Keratinocyte (primary cell): ENCODE results near the gene CRYGS. TPM values are rescaled to one million over a fixed set of nuclear protein-coding genes. Genes with fewer than 3 reads are reported as not detected.
A peak's percentile ranks its signal among the peaks of the same experiment; 100 is the strongest.

Experiments
- DNase-seq: peaks from one replicate; pipeline ENCODE4 v3.0.0-alpha.2; 2011; ENCODE audit warnings: low read depth, missing footprints, low spot score
- FAIRE-seq: peaks from 2 replicates; lab custom pipeline; 2011; peaks lifted over from hg19 to GRCh38; lab: Jason Lieb, UNC
- H2AFZ ChIP-seq: 2 replicates; pipeline ENCODE4 v1.6.0; 2012; ENCODE audit warnings: low read length, control low read depth, inconsistent platforms; ENCODE audit not compliant: control insufficient read depth
- H3K27ac ChIP-seq: 2 replicates; pipeline ENCODE4 v1.5.1; 2011; ENCODE audit warnings: low read length; ENCODE audit not compliant: control insufficient read depth, insufficient read depth
- H3K27me3 ChIP-seq: 3 replicates; pipeline ENCODE4 v1.6.0; 2011; ENCODE audit warnings: low read length; ENCODE audit not compliant: control insufficient read depth, insufficient read depth; ENCODE audit errors: extremely low read depth
- H3K36me3 ChIP-seq, 2 experiments: 2 replicates in 1 of 2; 3 replicates in 1 of 2; pipeline ENCODE4 v1.5.1; 2011; ENCODE audit warnings: low read length in 2 of 2, mild to moderate bottlenecking in 1 of 2; ENCODE audit not compliant: control insufficient read depth in 2 of 2, insufficient read depth in 2 of 2; ENCODE audit errors: extremely low read depth in 1 of 2
- H3K4me1 ChIP-seq: 3 replicates; pipeline ENCODE4 v1.5.1; 2011; ENCODE audit warnings: low read length; ENCODE audit not compliant: control insufficient read depth, insufficient read depth; ENCODE audit errors: extremely low read depth
- H3K4me2 ChIP-seq: 3 replicates; pipeline ENCODE4 v1.6.0; 2011; ENCODE audit warnings: low read depth, low read length; ENCODE audit not compliant: control insufficient read depth, insufficient read depth; ENCODE audit errors: extremely low read depth
- H3K4me3 ChIP-seq, 3 experiments: fragments of 200-600 bp in 1 of 3; sonication (generic) in 1 of 3; 2 replicates in 2 of 3; 3 replicates in 1 of 3; pipeline ENCODE4 v1.5.1; 2011 to 2016; ENCODE audit warnings: low read length in 3 of 3, mild to moderate bottlenecking in 3 of 3, control low read depth in 2 of 3, inconsistent platforms in 1 of 3, low read depth in 1 of 3, mixed read lengths in 1 of 3, mixed run types in 1 of 3, moderate library complexity in 1 of 3; ENCODE audit not compliant: control insufficient read depth in 2 of 3, insufficient read depth in 2 of 3; ENCODE audit errors: extremely low read depth in 1 of 3
- H3K79me2 ChIP-seq: 2 replicates; pipeline ENCODE4 v1.6.0; 2012; ENCODE audit warnings: low read length; ENCODE audit not compliant: control insufficient read depth, insufficient read depth
- H3K9ac ChIP-seq: 3 replicates; pipeline ENCODE4 v1.6.0; 2011; ENCODE audit warnings: low read length; ENCODE audit not compliant: control insufficient read depth, insufficient read depth; ENCODE audit errors: extremely low read depth
- H3K9me1 ChIP-seq: 3 replicates; pipeline ENCODE4 v1.6.0; 2011; ENCODE audit warnings: low read length; ENCODE audit not compliant: control insufficient read depth, insufficient read depth; ENCODE audit errors: extremely low read depth
- H3K9me3 ChIP-seq: 2 replicates; pipeline ENCODE4 v1.5.1; 2012; ENCODE audit warnings: low read depth, low read length; ENCODE audit not compliant: control insufficient read depth
- H4K20me1 ChIP-seq: 3 replicates; pipeline ENCODE4 v1.6.0; 2011; ENCODE audit warnings: low read length; ENCODE audit not compliant: control insufficient read depth, insufficient read depth; ENCODE audit errors: extremely low read depth
- EZH2 ChIP-seq: IDR thresholded peaks from one replicate; pipeline ENCODE4 v1.6.1; 2012; ENCODE audit warnings: inconsistent platforms, mild to moderate bottlenecking, low read length, moderate library complexity
- dilution Hi-C: fragments of 300-500 bp; cut with MboI; formaldehyde crosslinking; loops from one replicate; pipeline ENCODE4 v1.7.0; 2020; ENCODE audit warnings: low sequenced_read_pairs; ENCODE audit not compliant: extremely low pct_ligation_motif_present
- polyA plus RNA-seq, 5 experiments: library from polyadenylated mRNA; depleted of rRNA in 3 of 5; stranded (reverse) in 3 of 5; stranded (forward) in 1 of 5; unstranded in 1 of 5; fragments of >200 nt; gene quantifications; 1 replicate in 1 of 5; 2 replicates in 3 of 5; 3 replicates in 1 of 5; pipeline versions ENCODE4 v1.2.1 to v1.2.3, GENCODE V29; 2011 to 2012; ENCODE audit warnings: missing spikeins in 2 of 5, low read depth in 1 of 5, low replicate concordance in 1 of 5
- TF ChIP-seq, protein P1 (sequence below), 3 experiments: IDR thresholded peaks in 1 of 3; conservative IDR thresholded peaks in 1 of 3; optimal IDR thresholded peaks in 1 of 3; 2 replicates in 2 of 3; 3 replicates in 1 of 3; pipeline versions ENCODE3 to v1.5.1; 2011; ENCODE audit warnings: low read length in 3 of 3, mild to moderate bottlenecking in 3 of 3, moderate library complexity in 2 of 3, control low read depth in 1 of 3, inconsistent platforms in 1 of 3; ENCODE audit not compliant: insufficient read depth in 2 of 3; ENCODE audit errors: extremely low read depth in 1 of 3

Gene CRYGS
- polyA plus RNA-seq, 1 donor (not counting 4 experiments of a cell fraction or from before 2014, with no cell fraction given) = 3.4 TPM

- Histone ChIP-seq H3K4me2 (no peak overlapping the region), H4K20me1 (no peaks in the 10 kb centered on the region), H3K36me3 (peaks cover 11 to 19% of the 10 kb centered on the region in 2 experiments), H3K9me1 (no peaks in the 10 kb centered on the region), H3K9me3 (no peaks in the 10 kb centered on the region), H3K79me2 (no peaks in the 10 kb centered on the region), H3K27ac (no peak overlapping the region), H3K27me3 (no peaks in the 10 kb centered on the region), H2AFZ (no peak overlapping the region), H3K4me3 (no peak overlapping the region), H3K9ac (no peak overlapping the region), H3K4me1 (no peaks in the 10 kb centered on the region)
- TF ChIP-seq EZH2 = no peak
- TF ChIP-seq, protein P1, sequence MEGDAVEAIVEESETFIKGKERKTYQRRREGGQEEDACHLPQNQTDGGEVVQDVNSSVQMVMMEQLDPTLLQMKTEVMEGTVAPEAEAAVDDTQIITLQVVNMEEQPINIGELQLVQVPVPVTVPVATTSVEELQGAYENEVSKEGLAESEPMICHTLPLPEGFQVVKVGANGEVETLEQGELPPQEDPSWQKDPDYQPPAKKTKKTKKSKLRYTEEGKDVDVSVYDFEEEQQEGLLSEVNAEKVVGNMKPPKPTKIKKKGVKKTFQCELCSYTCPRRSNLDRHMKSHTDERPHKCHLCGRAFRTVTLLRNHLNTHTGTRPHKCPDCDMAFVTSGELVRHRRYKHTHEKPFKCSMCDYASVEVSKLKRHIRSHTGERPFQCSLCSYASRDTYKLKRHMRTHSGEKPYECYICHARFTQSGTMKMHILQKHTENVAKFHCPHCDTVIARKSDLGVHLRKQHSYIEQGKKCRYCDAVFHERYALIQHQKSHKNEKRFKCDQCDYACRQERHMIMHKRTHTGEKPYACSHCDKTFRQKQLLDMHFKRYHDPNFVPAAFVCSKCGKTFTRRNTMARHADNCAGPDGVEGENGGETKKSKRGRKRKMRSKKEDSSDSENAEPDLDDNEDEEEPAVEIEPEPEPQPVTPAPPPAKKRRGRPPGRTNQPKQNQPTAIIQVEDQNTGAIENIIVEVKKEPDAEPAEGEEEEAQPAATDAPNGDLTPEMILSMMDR (optimal IDR thresholded peaks at IDR 0.05 in 1 of 3, IDR thresholded peaks at IDR 0.05 in 1 of 3, conservative IDR thresholded peaks at IDR 0.05 in 1 of 3; ENCODE audit: extremely low read depth in 1 of 3, insufficient read depth in 2 of 3, low read length in 3 of 3) = peak in 1 of 3 experiments; percentile 26
- dilution Hi-C loops = no loop called here
- FAIRE-seq = no peak
- DNase-seq = no peak
These were observed 7.2 kb upstream of the CRYGS start for GRCh38 chr3:186551387-186551786.

GRCh38 chr3:186549497-186549896 lies 5.3 kb upstream of the CRYGS start:
- Histone ChIP-seq H3K9me1 (no peaks in the 10 kb centered on the region), H3K27ac (no peak overlapping the region), H3K36me3 (peaks cover 5 to 7% of the 10 kb centered on the region in 2 experiments), H4K20me1 (no peaks in the 10 kb centered on the region), H3K4me1 (no peaks in the 10 kb centered on the region), H3K4me2 (no peak overlapping the region), H2AFZ (no peak overlapping the region), H3K9me3 (no peaks in the 10 kb centered on the region), H3K4me3 (no peak overlapping the region), H3K27me3 (no peaks in the 10 kb centered on the region), H3K9ac (no peak overlapping the region), H3K79me2 (no peaks in the 10 kb centered on the region)
- DNase-seq (no peak), FAIRE-seq (no peak)
- dilution Hi-C loops = no loop called here
- TF ChIP-seq, protein P1 (optimal IDR thresholded peaks at IDR 0.05 in 1 of 3, IDR thresholded peaks at IDR 0.05 in 1 of 3, conservative IDR thresholded peaks at IDR 0.05 in 1 of 3; ENCODE audit: extremely low read depth in 1 of 3, insufficient read depth in 2 of 3, low read length in 3 of 3) = no peak
- TF ChIP-seq EZH2 = no peak
